Measurements from ENCODE around the gene FGF12. TPM values are rescaled to one million over a fixed set of nuclear protein-coding genes. Genes with fewer than 3 reads are reported as not detected.

FGF12 gene
- total RNA-seq, 4 donors from 2014 or later = 0.46 to 1.2 (median 0.72) TPM

DNA sequence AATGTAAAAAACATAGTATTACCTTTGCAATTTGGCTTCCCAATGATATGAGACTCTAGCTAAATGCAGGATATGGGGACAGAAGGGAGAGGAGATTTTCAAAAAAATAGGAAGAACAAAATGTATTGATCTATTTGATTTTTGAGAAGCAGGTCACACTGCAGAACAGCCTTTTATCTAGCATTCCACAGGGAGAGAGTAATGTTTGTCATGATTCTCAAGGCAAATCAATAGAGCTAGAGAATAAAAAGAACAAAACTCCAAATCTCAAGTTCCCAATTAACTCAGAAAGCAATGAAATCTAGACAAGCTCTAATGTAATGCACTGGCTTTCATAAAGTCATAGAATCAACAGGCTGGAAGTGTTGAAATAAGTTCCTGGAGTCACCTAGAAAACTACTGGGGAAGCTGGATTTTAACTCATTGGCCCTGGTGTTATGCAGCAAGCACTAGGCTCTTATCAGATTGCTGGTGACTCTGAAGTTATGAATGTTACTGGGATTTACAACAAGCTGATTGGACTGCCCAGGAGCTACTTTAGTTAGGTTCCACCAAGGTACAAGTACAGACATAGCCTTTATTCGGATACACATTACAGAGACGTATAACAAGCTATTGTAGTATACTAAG is 442.8 kb downstream of the FGF12 start:
- no peak for TF ChIP-seq POLR2A (IDR thresholded peaks at IDR 0.05)
- TF ChIP-seq, protein P1, sequence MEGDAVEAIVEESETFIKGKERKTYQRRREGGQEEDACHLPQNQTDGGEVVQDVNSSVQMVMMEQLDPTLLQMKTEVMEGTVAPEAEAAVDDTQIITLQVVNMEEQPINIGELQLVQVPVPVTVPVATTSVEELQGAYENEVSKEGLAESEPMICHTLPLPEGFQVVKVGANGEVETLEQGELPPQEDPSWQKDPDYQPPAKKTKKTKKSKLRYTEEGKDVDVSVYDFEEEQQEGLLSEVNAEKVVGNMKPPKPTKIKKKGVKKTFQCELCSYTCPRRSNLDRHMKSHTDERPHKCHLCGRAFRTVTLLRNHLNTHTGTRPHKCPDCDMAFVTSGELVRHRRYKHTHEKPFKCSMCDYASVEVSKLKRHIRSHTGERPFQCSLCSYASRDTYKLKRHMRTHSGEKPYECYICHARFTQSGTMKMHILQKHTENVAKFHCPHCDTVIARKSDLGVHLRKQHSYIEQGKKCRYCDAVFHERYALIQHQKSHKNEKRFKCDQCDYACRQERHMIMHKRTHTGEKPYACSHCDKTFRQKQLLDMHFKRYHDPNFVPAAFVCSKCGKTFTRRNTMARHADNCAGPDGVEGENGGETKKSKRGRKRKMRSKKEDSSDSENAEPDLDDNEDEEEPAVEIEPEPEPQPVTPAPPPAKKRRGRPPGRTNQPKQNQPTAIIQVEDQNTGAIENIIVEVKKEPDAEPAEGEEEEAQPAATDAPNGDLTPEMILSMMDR (IDR thresholded peaks at IDR 0.05 in 4 of 5, conservative IDR thresholded peaks at IDR 0.05 in 1 of 5) = no peak
- no peaks in the 10 kb centered on the region for H3K4me1 ChIP-seq
- intact Hi-C loops (cut with DNase I; ENCODE audit: low total_unique reads) (no loop called here), in situ Hi-C loops (cut with MboI; ENCODE audit: low sequenced_read_pairs in 4 of 4) (loop anchor here in 1 of 4 donors (25.0 kb wide), 1 partner anchor 103 kb away; no protein-coding TSS in a partner anchor)
- no peak overlapping the region for H3K4me3 ChIP-seq
- no peaks in the 10 kb centered on the region for H3K36me3 ChIP-seq
- no peak for DNase-seq
- H3K27ac ChIP-seq = no peak overlapping the region
- H3K9me3 ChIP-seq = no peaks in the 10 kb centered on the region
- H3K27me3 ChIP-seq = no peaks in the 10 kb centered on the region
- ATAC-seq = no peak

DNA sequence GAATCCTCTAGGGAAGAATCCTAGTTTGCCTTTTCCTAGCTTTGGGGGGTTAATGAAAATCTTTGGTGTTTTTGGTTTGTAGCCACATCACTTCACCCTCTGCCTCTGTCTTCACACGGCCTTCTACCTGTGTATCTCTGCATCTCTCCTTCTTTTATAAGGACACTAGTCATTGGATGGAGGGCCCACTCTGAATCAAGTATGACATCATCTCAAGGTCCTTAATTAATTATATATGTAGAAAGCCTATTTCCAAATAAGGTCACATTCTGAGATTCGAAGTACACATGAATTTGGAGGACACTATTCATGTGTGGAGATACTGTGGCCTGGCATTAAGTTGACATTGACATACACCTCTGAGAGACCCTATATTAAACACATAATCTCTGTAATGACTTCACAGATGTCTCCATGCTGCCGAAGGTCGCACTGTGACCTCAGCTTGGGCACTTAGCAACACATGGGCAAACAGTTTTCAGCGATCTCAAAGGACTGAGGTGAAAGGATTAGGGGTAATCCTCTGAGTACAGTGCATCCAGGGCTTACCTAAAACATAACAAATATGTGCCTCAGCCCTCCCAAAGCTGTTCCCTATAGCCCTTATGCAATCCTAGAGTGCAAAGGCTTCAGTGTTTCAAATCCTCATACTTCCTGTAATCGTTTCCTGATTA is 446.0 kb downstream of the FGF12 start:
- Histone ChIP-seq H3K9me3 (no peaks in the 10 kb centered on the region), H3K27ac (no peak overlapping the region), H3K4me1 (no peaks in the 10 kb centered on the region), H3K36me3 (no peaks in the 10 kb centered on the region), H3K4me3 (no peak overlapping the region), H3K27me3 (no peaks in the 10 kb centered on the region)
- intact Hi-C loops (cut with DNase I; ENCODE audit: low total_unique reads) (no loop called here), in situ Hi-C loops (cut with MboI; ENCODE audit: low sequenced_read_pairs in 4 of 4) (loop anchor here in 1 of 4 donors (25.0 kb wide), 1 partner anchor 106 kb away; no protein-coding TSS in a partner anchor)
- DNase-seq (no peak), ATAC-seq (no peak)
- TF ChIP-seq POLR2A (IDR thresholded peaks at IDR 0.05) = no peak
- TF ChIP-seq, protein P1 (IDR thresholded peaks at IDR 0.05 in 4 of 5, conservative IDR thresholded peaks at IDR 0.05 in 1 of 5) = no peak

DNA sequence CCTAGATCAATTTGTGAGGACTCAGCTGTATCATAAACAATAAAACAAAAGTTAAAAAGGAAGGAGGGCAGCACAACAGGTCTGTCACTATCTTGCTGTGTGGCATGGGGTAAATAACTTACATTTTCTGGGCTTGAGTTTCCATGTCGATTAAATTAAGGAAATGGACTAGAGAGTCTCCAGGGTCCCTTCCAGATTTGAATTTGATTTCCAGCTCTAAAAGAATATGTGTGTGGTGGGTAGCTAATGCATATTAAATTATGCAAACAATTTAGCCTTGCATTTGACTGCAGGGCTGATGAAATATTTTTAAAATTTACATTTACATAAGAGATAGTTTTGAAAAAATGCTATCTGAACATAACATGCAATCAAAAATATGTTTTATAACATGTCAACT is 447.7 kb downstream of the FGF12 start:
- Histone ChIP-seq H3K4me3 (no peak overlapping the region), H3K9me3 (no peaks in the 10 kb centered on the region), H3K36me3 (no peaks in the 10 kb centered on the region), H3K4me1 (no peaks in the 10 kb centered on the region), H3K27me3 (no peaks in the 10 kb centered on the region), H3K27ac (no peak overlapping the region)
- DNase-seq = no peak
- TF ChIP-seq, protein P1 (IDR thresholded peaks at IDR 0.05 in 4 of 5, conservative IDR thresholded peaks at IDR 0.05 in 1 of 5) = no peak
- no peak for TF ChIP-seq POLR2A (IDR thresholded peaks at IDR 0.05)
- in situ Hi-C loops (cut with MboI; ENCODE audit: low sequenced_read_pairs in 4 of 4) (loop anchor here in 2 of 4 donors (5.0 to 25.0 kb wide), 2 partner anchors 62 to 108 kb away; no protein-coding TSS in a partner anchor), intact Hi-C loops (cut with DNase I; ENCODE audit: low total_unique reads) (no loop called here)
- no peak for ATAC-seq

GRCh38 chr3:192277477-192277876 is 449.9 kb downstream of the FGF12 start:
- ATAC-seq (no peak), DNase-seq (no peak)
- intact Hi-C loops (cut with DNase I; ENCODE audit: low total_unique reads) = no loop called here
- in situ Hi-C loops (cut with MboI; ENCODE audit: low sequenced_read_pairs in 4 of 4) = loop anchor here in 2 of 4 donors (5.0 to 25.0 kb wide), 2 partner anchors 60 to 110 kb away; no protein-coding TSS in a partner anchor
- TF ChIP-seq, protein P1 (IDR thresholded peaks at IDR 0.05 in 4 of 5, conservative IDR thresholded peaks at IDR 0.05 in 1 of 5) = no peak
- no peak for TF ChIP-seq POLR2A (IDR thresholded peaks at IDR 0.05)
- H3K27ac ChIP-seq = no peak overlapping the region
- no peaks in the 10 kb centered on the region for H3K9me3 ChIP-seq
- no peak overlapping the region for H3K4me3 ChIP-seq
- H3K27me3 ChIP-seq = no peaks in the 10 kb centered on the region
- no peaks in the 10 kb centered on the region for H3K36me3 ChIP-seq
- H3K4me1 ChIP-seq = no peaks in the 10 kb centered on the region
